ENCODE measurements around the gene PCA3.

The PCA3 gene

GRCh38 chr9:76725885-76726284 lies 38.4 kb upstream of the PCA3 start:
- no peak overlapping the region for H3K27ac ChIP-seq
- TF ChIP-seq CTCF (conservative IDR thresholded peaks at IDR 0.05), result no peak

GRCh38 chr9:76729116-76729515 lies 35.1 kb upstream of the PCA3 start:
- no peak overlapping the region for H3K27ac ChIP-seq
- no peak for TF ChIP-seq CTCF (conservative IDR thresholded peaks at IDR 0.05)

GRCh38 chr9:76729980-76730737 lies 34.1 kb upstream of the PCA3 start:
- no peak for TF ChIP-seq CTCF (conservative IDR thresholded peaks at IDR 0.05)
- H3K27ac ChIP-seq, result no peak overlapping the region

GRCh38 chr9:76730801-76731200 lies 33.4 kb upstream of the PCA3 start:
- TF ChIP-seq CTCF (conservative IDR thresholded peaks at IDR 0.05), result no peak
- H3K27ac ChIP-seq, result no peak overlapping the region

- TF ChIP-seq CTCF (conservative IDR thresholded peaks at IDR 0.05), result no peak
- H3K27ac ChIP-seq, result no peak overlapping the region
These were observed 31.8 kb upstream of the PCA3 start for GRCh38 chr9:76732341-76732958.

- H3K27ac ChIP-seq, result no peak overlapping the region
- no peak for TF ChIP-seq CTCF (conservative IDR thresholded peaks at IDR 0.05)
These were observed 31.1 kb upstream of the PCA3 start for GRCh38 chr9:76733096-76733495.

- no peak for TF ChIP-seq CTCF (conservative IDR thresholded peaks at IDR 0.05)
- H3K27ac ChIP-seq, result no peak overlapping the region
These were observed 29.5 kb upstream of the PCA3 start for GRCh38 chr9:76734716-76735115.

Data from VCaP (cell line).